Fibroblast of lung (primary cell): ENCODE measurements around the gene PRDM16. TPM values are rescaled to one million over a fixed set of nuclear protein-coding genes. Genes with fewer than 3 reads are reported as not detected.

Experiments used
- DNase-seq, 2 donors: peaks; one replicate each; pipeline versions ENCODE4 v3.0.0 to v3.0.0-alpha.2; 2010; ENCODE audit warnings: low read depth in 2 of 2
- H2AFZ ChIP-seq: 2 replicates; pipeline ENCODE4 v1.5.1; 2012; ENCODE audit warnings: low read length, control low read depth, inconsistent platforms
- H3K27ac ChIP-seq: 2 replicates; pipeline ENCODE4 v1.5.1; 2011; ENCODE audit warnings: low read length, control low read depth; ENCODE audit not compliant: insufficient read depth
- H3K27me3 ChIP-seq: 2 replicates; pipeline ENCODE4 v1.5.1; 2011; ENCODE audit warnings: mild to moderate bottlenecking, low read length; ENCODE audit not compliant: control insufficient read depth, insufficient read depth
- H3K36me3 ChIP-seq: 2 replicates; pipeline ENCODE4 v1.5.1; 2011; ENCODE audit warnings: low read length; ENCODE audit not compliant: control insufficient read depth, insufficient read depth
- H3K4me1 ChIP-seq: 2 replicates; pipeline ENCODE4 v1.5.1; 2011; ENCODE audit warnings: low read length; ENCODE audit not compliant: control insufficient read depth, insufficient read depth; ENCODE audit errors: extremely low read depth
- H3K4me2 ChIP-seq: 2 replicates; pipeline ENCODE4 v1.5.1; 2011; ENCODE audit warnings: low read length, control low read depth; ENCODE audit not compliant: insufficient read depth; ENCODE audit errors: extremely low read depth
- H3K4me3 ChIP-seq, 4 experiments: fragments of 200-600 bp in 1 of 4; sonication (generic) in 1 of 4; replicated peaks in 1 of 4; 2 replicates each; pipeline ENCODE4 v1.5.1; 2011 to 2016; ENCODE audit warnings: low read length in 4 of 4, low read depth in 3 of 4, mild to moderate bottlenecking in 3 of 4, control low read depth in 2 of 4, inconsistent platforms in 1 of 4, mixed read lengths in 1 of 4; ENCODE audit not compliant: insufficient read depth in 1 of 4; ENCODE audit errors: control extremely low read depth in 1 of 4
- H3K79me2 ChIP-seq: 2 replicates; pipeline ENCODE4 v1.5.1; 2012; ENCODE audit warnings: mild to moderate bottlenecking, low read length, inconsistent platforms; ENCODE audit not compliant: control insufficient read depth, insufficient read depth
- H3K9ac ChIP-seq: 2 replicates; pipeline ENCODE4 v1.5.1; 2011; ENCODE audit warnings: mild to moderate bottlenecking, low read length, control low read depth; ENCODE audit not compliant: insufficient read depth
- H3K9me3 ChIP-seq: 2 replicates; pipeline ENCODE4 v1.5.1; 2012; ENCODE audit warnings: low read depth, low read length; ENCODE audit not compliant: control insufficient read depth, insufficient read depth
- H4K20me1 ChIP-seq: 2 replicates; pipeline ENCODE4 v1.5.1; 2011; ENCODE audit warnings: low read length; ENCODE audit not compliant: control insufficient read depth, insufficient read depth; ENCODE audit errors: extremely low read depth
- CTCF ChIP-seq, 2 donors: IDR thresholded peaks in 1 of 2; conservative IDR thresholded peaks in 1 of 2; 1 replicate in 1 of 2; 2 replicates in 1 of 2; pipeline ENCODE4 v1.5.1; 2011 to 2012; ENCODE audit warnings: low read length in 2 of 2, control low read depth in 1 of 2, inconsistent platforms in 1 of 2, low read depth in 1 of 2, mild to moderate bottlenecking in 1 of 2
- EZH2 ChIP-seq: IDR thresholded peaks from 2 replicates; pipeline ENCODE4 v1.5.1; 2012; ENCODE audit warnings: low read length, control low read depth, mild to moderate bottlenecking; ENCODE audit errors: missing control alignments
- polyA plus RNA-seq, 2 donors: library from polyadenylated mRNA; depleted of rRNA in 1 of 2; stranded (reverse) in 1 of 2; unstranded in 1 of 2; fragments of >200 nt; gene quantifications; 2 replicates each; pipeline ENCODE4 v1.2.1, GENCODE V29; 2011 to 2012; ENCODE audit warnings: missing spikeins in 1 of 2
- total RNA-seq: library from RNA; depleted of rRNA; stranded (reverse); fragments of >200 nt; gene quantifications from 2 replicates; pipeline ENCODE4 v1.2.1, GENCODE V29; 2014

Gene PRDM16
- total and polyA plus RNA-seq, 2 donors (not counting 1 experiment from before 2014, with no cell fraction given) = 0.30 to 1.8 TPM

- Histone ChIP-seq H4K20me1 (no peaks in the 10 kb centered on the region), H3K27me3 (no peaks in the 10 kb centered on the region), H3K27ac (no peak overlapping the region), H3K4me3 (no peak overlapping the region), H3K9me3 (no peaks in the 10 kb centered on the region), H2AFZ (no peak overlapping the region), H3K9ac (no peak overlapping the region), H3K4me2 (no peak overlapping the region), H3K4me1 (peaks cover 4% of the 10 kb centered on the region), H3K36me3 (no peaks in the 10 kb centered on the region), H3K79me2 (no peaks in the 10 kb centered on the region)
- TF ChIP-seq EZH2 = no peak
- no peak for TF ChIP-seq CTCF (conservative IDR thresholded peaks at IDR 0.05 in 1 of 2, IDR thresholded peaks at IDR 0.05 in 1 of 2; ENCODE audit: low read depth in 1 of 2, low read length in 2 of 2)
- no peak for DNase-seq
Measured at GRCh38 chr1:3476666-3477065, 407.7 kb downstream of the PRDM16 start.

- no peaks in the 10 kb centered on the region for H3K9me3 ChIP-seq
- DNase-seq = no peak
- H3K79me2 ChIP-seq = no peaks in the 10 kb centered on the region
- H3K27ac ChIP-seq = no peak overlapping the region
- peaks cover 4% of the 10 kb centered on the region for H3K4me1 ChIP-seq
- no peaks in the 10 kb centered on the region for H3K27me3 ChIP-seq
- H3K9ac ChIP-seq = no peak overlapping the region
- no peak overlapping the region for H3K4me3 ChIP-seq
- H4K20me1 ChIP-seq = no peaks in the 10 kb centered on the region
- no peak for TF ChIP-seq CTCF (conservative IDR thresholded peaks at IDR 0.05 in 1 of 2, IDR thresholded peaks at IDR 0.05 in 1 of 2; ENCODE audit: low read depth in 1 of 2, low read length in 2 of 2)
- no peak for TF ChIP-seq EZH2
- no peak overlapping the region for H3K4me2 ChIP-seq
- H2AFZ ChIP-seq = no peak overlapping the region
- H3K36me3 ChIP-seq = no peaks in the 10 kb centered on the region
Measured at GRCh38 chr1:3477241-3477995, 408.4 kb downstream of the PRDM16 start.

GRCh38 chr1:3478187-3478586 is 409.2 kb downstream of the PRDM16 start:
- H2AFZ ChIP-seq = no peak overlapping the region
- H3K4me3 ChIP-seq = no peak overlapping the region
- no peak overlapping the region for H3K9ac ChIP-seq
- DNase-seq = no peak
- H3K36me3 ChIP-seq = no peaks in the 10 kb centered on the region
- H3K9me3 ChIP-seq = no peaks in the 10 kb centered on the region
- H3K27me3 ChIP-seq = no peaks in the 10 kb centered on the region
- no peaks in the 10 kb centered on the region for H4K20me1 ChIP-seq
- H3K4me1 ChIP-seq = peaks cover 4% of the 10 kb centered on the region
- H3K79me2 ChIP-seq = no peaks in the 10 kb centered on the region
- no peak overlapping the region for H3K4me2 ChIP-seq
- TF ChIP-seq CTCF (conservative IDR thresholded peaks at IDR 0.05 in 1 of 2, IDR thresholded peaks at IDR 0.05 in 1 of 2; ENCODE audit: low read depth in 1 of 2, low read length in 2 of 2) = no peak
- no peak for TF ChIP-seq EZH2
- no peak overlapping the region for H3K27ac ChIP-seq
